NT2/D1 (cell line): ENCODE data around the gene IPP.
"Not testable (repeated sequence)": the region's sequence is repeated elsewhere in the genome, so short reads cannot be mapped to it uniquely, and the experiment has no call there.

Source experiments
- DNase-seq: peaks from one replicate; pipeline ENCODE4 v3.0.0-alpha.2; 2011; ENCODE audit warnings: low read depth, low spot score
- H3K27me3 ChIP-seq: 2 replicates; pipeline ENCODE4 v1.6.0; 2011; ENCODE audit warnings: mild to moderate bottlenecking; ENCODE audit not compliant: insufficient read length, insufficient read depth
- H3K36me3 ChIP-seq: 2 replicates; pipeline ENCODE4 v1.6.1; 2011; ENCODE audit warnings: mild to moderate bottlenecking, low read length, mixed read lengths; ENCODE audit not compliant: insufficient read depth, insufficient read length
- H3K4me1 ChIP-seq: 2 replicates; pipeline ENCODE4 v1.5.1; 2011; ENCODE audit not compliant: insufficient read depth, insufficient read length
- H3K4me3 ChIP-seq: 2 replicates; pipeline ENCODE4 v1.5.1; 2011; ENCODE audit warnings: low read depth; ENCODE audit not compliant: insufficient read length
- H3K9ac ChIP-seq: 2 replicates; pipeline ENCODE4 v1.6.0; 2011; ENCODE audit warnings: low read depth; ENCODE audit not compliant: insufficient read length
- H3K9me3 ChIP-seq: 2 replicates; pipeline ENCODE4 v1.5.1; 2011; ENCODE audit warnings: mild to moderate bottlenecking, low read length; ENCODE audit not compliant: insufficient read depth
- SUZ12 ChIP-seq: IDR thresholded peaks from 2 replicates; pipeline ENCODE4 v1.6.1; 2011; ENCODE audit not compliant: insufficient read length, insufficient read depth; ENCODE audit errors: extremely low read depth
- YY1 ChIP-seq: IDR thresholded peaks from 2 replicates; pipeline ENCODE4 v1.6.1; 2011; ENCODE audit not compliant: insufficient read length, insufficient read depth
- ZNF274 ChIP-seq: IDR thresholded peaks from 2 replicates; pipeline ENCODE4 v1.6.1; 2011; ENCODE audit warnings: mild to moderate bottlenecking, low read depth, low read length

The IPP gene

GRCh38 chr1:45678489-45678888, 72.0 kb downstream of the IPP start:
- H3K4me1 ChIP-seq = no peaks in the 10 kb centered on the region
- H3K4me3 ChIP-seq = no peak overlapping the region
- no peaks in the 10 kb centered on the region for H3K27me3 ChIP-seq
- H3K9ac ChIP-seq = no peak overlapping the region
- no peak for DNase-seq
- TF ChIP-seq ZNF274 = no peak
- TF ChIP-seq YY1 = no peak
- no peak for TF ChIP-seq SUZ12
- peaks cover 10% of the 10 kb centered on the region for H3K36me3 ChIP-seq
- H3K9me3 ChIP-seq = no peaks in the 10 kb centered on the region

GRCh38 chr1:45677751-45678245, 72.7 kb downstream of the IPP start:
- DNase-seq = no peak
- no peak overlapping the region for H3K4me3 ChIP-seq
- peaks cover 10% of the 10 kb centered on the region for H3K36me3 ChIP-seq
- H3K4me1 ChIP-seq = no peaks in the 10 kb centered on the region
- H3K9ac ChIP-seq = no peak overlapping the region
- TF ChIP-seq ZNF274 (no peak), SUZ12 (no peak), YY1 (no peak)
- no peaks in the 10 kb centered on the region for H3K27me3 ChIP-seq
- no peaks in the 10 kb centered on the region for H3K9me3 ChIP-seq

GRCh38 chr1:45676553-45676952, 73.9 kb downstream of the IPP start:
- not testable (repeated sequence) for H3K4me3 ChIP-seq, H3K9me3 ChIP-seq, H3K27me3 ChIP-seq, DNase-seq, H3K9ac ChIP-seq, H3K4me1 ChIP-seq
- H3K36me3 ChIP-seq = peaks cover 10% of the 10 kb centered on the region

GRCh38 chr1:45674478-45674877, 76.0 kb downstream of the IPP start:
- Histone ChIP-seq H3K36me3 (peaks cover 10% of the 10 kb centered on the region), H3K9ac (no peak overlapping the region), H3K9me3 (no peaks in the 10 kb centered on the region), H3K4me3 (no peak overlapping the region), H3K4me1 (no peaks in the 10 kb centered on the region), H3K27me3 (no peaks in the 10 kb centered on the region)
- DNase-seq = no peak
- no peak for TF ChIP-seq YY1
- no peak for TF ChIP-seq ZNF274
- TF ChIP-seq SUZ12 = no peak

GRCh38 chr1:45673956-45674355, 76.5 kb downstream of the IPP start:
- H3K36me3 ChIP-seq = peaks cover 10% of the 10 kb centered on the region
- no peak overlapping the region for H3K4me3 ChIP-seq
- no peaks in the 10 kb centered on the region for H3K27me3 ChIP-seq
- H3K9me3 ChIP-seq = no peaks in the 10 kb centered on the region
- no peak for TF ChIP-seq ZNF274
- TF ChIP-seq YY1 = no peak
- no peak for TF ChIP-seq SUZ12
- H3K9ac ChIP-seq = no peak overlapping the region
- DNase-seq = no peak
- H3K4me1 ChIP-seq = no peaks in the 10 kb centered on the region

GRCh38 chr1:45669859-45670655, 80.4 kb downstream of the IPP start:
- Histone ChIP-seq H3K4me3 (no peak overlapping the region), H3K36me3 (peaks cover 10% of the 10 kb centered on the region), H3K27me3 (no peaks in the 10 kb centered on the region), H3K4me1 (no peaks in the 10 kb centered on the region), H3K9ac (no peak overlapping the region), H3K9me3 (no peaks in the 10 kb centered on the region)
- TF ChIP-seq ZNF274 = no peak
- TF ChIP-seq SUZ12 = no peak
- no peak for TF ChIP-seq YY1
- no peak for DNase-seq

GRCh38 chr1:45669379-45669778, 81.1 kb downstream of the IPP start:
- DNase-seq = no peak
- H3K36me3 ChIP-seq = peaks cover 7% of the 10 kb centered on the region
- TF ChIP-seq YY1 (no peak), ZNF274 (no peak), SUZ12 (no peak)

GRCh38 chr1:45668526-45668925, 81.9 kb downstream of the IPP start:
- no peaks in the 10 kb centered on the region for H3K27me3 ChIP-seq
- H3K36me3 ChIP-seq = peaks cover 3% of the 10 kb centered on the region
- no peaks in the 10 kb centered on the region for H3K9me3 ChIP-seq
- no peak for DNase-seq
- no peaks in the 10 kb centered on the region for H3K4me1 ChIP-seq
- H3K4me3 ChIP-seq = no peak overlapping the region
- no peak overlapping the region for H3K9ac ChIP-seq
- TF ChIP-seq ZNF274 (no peak), YY1 (no peak), SUZ12 (no peak)

More at GRCh38 chr1:45669379-45669778, 81.1 kb downstream of the IPP start:
- no peak overlapping the region for H3K4me3 ChIP-seq
- no peak overlapping the region for H3K9ac ChIP-seq
- H3K9me3 ChIP-seq = no peaks in the 10 kb centered on the region
- no peaks in the 10 kb centered on the region for H3K27me3 ChIP-seq
- H3K4me1 ChIP-seq = no peaks in the 10 kb centered on the region
